ENCODE measurements around the gene POU6F1.

DNA sequence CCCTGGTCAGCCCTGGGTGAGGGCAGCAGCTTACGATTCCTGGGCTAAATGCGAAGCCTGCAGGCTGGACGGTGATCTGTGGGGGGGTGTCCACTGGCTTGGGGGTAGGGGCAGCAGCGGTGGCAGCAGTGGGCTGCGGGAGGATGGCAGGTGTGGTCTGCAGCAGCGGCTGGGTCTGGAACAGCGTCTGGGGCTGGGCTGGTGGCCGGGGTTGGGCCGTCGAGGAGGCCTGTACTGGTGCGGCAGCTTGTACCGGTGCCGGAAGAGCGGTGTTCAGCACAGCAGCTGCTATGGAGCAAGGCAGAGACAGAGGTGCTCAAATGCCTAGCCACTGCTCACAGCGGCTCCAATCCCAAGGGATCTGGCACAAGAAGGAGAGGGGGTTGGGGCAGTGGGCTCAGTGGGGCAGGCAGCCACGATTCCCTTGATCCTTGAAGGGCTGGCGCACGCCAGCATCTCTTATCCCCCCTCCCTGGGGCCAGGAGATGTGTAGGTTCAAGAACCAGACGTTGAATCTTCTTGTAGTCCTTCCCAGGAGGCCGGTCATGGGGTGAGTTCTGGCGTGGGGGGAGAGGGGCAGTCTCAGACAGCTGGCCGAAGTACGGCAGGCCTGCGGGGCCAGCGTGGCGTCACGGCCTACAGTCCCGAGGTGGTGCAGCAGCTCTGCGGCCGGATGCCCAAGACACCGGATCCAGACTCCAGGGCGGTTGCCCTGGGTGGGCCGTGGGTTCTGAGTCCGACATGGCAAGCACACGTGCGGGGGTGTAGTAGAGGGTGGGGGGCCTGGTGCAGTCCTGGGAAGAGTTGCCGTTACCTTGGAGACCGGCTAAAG lies 19.9 kb downstream of the POU6F1 start:
- TF ChIP-seq, protein P1, sequence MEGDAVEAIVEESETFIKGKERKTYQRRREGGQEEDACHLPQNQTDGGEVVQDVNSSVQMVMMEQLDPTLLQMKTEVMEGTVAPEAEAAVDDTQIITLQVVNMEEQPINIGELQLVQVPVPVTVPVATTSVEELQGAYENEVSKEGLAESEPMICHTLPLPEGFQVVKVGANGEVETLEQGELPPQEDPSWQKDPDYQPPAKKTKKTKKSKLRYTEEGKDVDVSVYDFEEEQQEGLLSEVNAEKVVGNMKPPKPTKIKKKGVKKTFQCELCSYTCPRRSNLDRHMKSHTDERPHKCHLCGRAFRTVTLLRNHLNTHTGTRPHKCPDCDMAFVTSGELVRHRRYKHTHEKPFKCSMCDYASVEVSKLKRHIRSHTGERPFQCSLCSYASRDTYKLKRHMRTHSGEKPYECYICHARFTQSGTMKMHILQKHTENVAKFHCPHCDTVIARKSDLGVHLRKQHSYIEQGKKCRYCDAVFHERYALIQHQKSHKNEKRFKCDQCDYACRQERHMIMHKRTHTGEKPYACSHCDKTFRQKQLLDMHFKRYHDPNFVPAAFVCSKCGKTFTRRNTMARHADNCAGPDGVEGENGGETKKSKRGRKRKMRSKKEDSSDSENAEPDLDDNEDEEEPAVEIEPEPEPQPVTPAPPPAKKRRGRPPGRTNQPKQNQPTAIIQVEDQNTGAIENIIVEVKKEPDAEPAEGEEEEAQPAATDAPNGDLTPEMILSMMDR (IDR thresholded peaks at IDR 0.05; ENCODE audit: low read depth, low read length, missing input control) = no peak
- TF ChIP-seq, protein P2, sequence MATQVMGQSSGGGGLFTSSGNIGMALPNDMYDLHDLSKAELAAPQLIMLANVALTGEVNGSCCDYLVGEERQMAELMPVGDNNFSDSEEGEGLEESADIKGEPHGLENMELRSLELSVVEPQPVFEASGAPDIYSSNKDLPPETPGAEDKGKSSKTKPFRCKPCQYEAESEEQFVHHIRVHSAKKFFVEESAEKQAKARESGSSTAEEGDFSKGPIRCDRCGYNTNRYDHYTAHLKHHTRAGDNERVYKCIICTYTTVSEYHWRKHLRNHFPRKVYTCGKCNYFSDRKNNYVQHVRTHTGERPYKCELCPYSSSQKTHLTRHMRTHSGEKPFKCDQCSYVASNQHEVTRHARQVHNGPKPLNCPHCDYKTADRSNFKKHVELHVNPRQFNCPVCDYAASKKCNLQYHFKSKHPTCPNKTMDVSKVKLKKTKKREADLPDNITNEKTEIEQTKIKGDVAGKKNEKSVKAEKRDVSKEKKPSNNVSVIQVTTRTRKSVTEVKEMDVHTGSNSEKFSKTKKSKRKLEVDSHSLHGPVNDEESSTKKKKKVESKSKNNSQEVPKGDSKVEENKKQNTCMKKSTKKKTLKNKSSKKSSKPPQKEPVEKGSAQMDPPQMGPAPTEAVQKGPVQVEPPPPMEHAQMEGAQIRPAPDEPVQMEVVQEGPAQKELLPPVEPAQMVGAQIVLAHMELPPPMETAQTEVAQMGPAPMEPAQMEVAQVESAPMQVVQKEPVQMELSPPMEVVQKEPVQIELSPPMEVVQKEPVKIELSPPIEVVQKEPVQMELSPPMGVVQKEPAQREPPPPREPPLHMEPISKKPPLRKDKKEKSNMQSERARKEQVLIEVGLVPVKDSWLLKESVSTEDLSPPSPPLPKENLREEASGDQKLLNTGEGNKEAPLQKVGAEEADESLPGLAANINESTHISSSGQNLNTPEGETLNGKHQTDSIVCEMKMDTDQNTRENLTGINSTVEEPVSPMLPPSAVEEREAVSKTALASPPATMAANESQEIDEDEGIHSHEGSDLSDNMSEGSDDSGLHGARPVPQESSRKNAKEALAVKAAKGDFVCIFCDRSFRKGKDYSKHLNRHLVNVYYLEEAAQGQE (IDR thresholded peaks at IDR 0.05) = no peak
- TF ChIP-seq TAF1 (conservative IDR thresholded peaks at IDR 0.05) = no peak
- TF ChIP-seq RAD21 (IDR thresholded peaks at IDR 0.05) = no peak
